Bronchus fibroblast of lung (primary cell): ENCODE results near the gene IDI1. TPM values are rescaled to one million over a fixed set of nuclear protein-coding genes. Genes with fewer than 3 reads are reported as not detected.

ENCODE experiments used
- total RNA-seq: library from RNA; depleted of rRNA; stranded (reverse); fragments of >200 nt; gene quantifications from 2 replicates; pipeline ENCODE4 v1.2.3, GENCODE V29; 2015

Gene IDI1
- total RNA-seq: 212 and 247 TPM in 2 replicates

DNA sequence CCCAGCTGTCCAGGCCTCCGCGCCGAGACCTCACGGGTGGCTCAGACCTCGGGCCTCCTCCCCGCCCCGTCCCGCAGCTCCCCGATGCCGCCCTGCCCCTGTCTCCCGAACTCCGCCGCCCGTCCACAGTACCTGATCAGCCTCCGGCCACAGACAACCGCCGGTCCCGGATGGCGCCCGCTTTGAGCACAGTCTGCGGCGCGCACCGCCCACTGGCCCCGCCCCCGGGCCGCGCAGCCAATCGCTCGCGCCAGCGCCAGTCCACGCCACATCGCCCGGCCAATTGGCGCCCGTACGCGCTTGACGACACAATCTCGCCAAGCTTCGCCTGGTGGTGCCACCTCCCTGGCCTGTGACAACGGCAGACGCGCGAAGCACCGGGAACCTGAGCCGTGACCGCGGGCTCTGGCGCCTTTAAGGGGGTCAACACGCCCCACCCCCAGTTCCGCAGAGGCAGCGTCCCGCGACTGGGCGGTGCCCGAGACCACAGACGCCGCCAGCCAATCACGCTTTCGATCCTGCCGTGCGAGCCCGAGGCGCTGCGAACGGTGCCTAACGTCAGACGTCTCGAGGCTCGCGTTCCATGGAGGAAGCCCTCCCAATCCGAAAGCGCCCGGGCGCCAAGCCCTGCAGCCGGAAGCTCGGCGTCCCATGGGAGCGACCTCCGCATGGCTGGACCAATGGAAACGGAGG is at the start of gene IDI1:
Gene IDI1, minus strand, starts transcription at position 388 of the 693 bp plus-strand sequence. Its CDS starts 116 bp downstream, at position 272.

DNA sequence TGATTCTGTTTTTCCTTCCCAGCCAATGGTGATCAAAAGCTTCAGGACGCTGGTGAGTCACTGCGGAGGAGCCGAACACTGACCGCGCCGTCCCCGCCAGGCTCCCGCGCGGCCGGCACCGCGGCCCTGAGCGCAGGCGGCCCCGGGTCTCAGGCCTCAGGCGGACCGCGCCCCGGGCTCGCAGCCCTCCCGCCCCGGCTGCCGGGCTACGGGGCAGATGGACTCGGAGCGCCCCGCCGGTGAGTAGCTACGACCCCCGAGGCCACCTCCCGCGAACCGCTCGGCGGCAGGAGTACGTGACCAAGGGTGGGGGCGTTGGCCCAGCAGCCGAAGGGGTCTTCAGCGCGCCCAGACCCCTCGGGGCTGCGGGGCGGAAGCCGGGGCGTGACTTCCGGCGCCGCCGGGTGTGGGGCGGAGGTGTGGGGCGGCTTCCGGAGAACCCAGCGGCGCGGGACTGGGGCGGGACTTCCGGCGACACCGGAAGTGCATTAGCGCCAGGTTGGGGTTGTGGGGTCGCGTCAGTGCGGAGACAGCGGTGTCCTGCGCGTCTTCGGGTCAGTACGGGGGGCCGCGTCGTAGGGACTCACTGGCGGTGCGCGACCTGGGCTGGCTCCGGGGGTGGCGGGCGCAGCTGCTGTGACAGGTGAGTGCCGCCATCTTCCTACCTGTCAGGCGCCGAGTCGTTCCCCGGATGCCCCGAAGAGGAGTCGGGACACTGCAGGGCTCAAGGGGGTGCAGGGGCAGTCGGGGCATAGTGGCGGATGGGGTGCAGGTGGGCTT is 7.6 kb upstream of the IDI1 start, which contains the start of gene WDR37:
Gene WDR37, plus strand, starts transcription at position 60 of the 780 bp plus-strand sequence. CDS start 15,771 bp downstream, outside the sequence.

DNA sequence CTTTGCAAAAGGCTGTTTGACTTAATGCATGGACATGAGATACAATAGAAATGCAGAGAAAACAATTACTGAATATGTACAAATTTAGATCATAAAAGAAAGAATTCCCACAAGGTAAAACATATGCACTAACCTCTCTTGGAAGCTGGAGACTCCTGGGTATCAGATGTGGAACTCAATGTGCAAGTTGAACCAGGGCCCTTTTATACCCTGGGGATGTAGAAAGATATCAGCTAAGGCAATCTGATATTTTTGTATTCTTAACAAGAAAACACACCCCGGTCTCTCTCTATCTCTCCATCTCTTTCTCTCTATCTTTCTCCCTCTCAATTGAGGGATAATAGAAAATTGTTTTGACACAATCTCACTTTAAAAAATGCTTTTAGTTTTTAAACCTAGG is 23.2 kb downstream of the IDI1 start, which contains the start of gene IDI2:
Gene IDI2, minus strand, starts transcription at position 177 of the 400 bp plus-strand sequence. CDS start 1,136 bp downstream, outside the sequence.

Other genes with a start within 250 kb of the IDI1 start
- gene LARP4B, start 117.4 kb downstream of the IDI1 start, total RNA-seq: 24.4 and 29.1 TPM in 2 replicates
- gene GTPBP4, start 60.7 kb downstream of the IDI1 start, total RNA-seq: 22.6 and 31.1 TPM in 2 replicates
- gene IDI2, start 23.3 kb downstream of the IDI1 start, total RNA-seq: not detected in 2 replicates
- gene WDR37, start 7.3 kb upstream of the IDI1 start, total RNA-seq: 10.1 and 10.6 TPM in 2 replicates